Activated T-cell treated with anti-CD3 and anti-CD28 coated beads, Interleukin-2, amount 50 U/mL, for 72 hours (primary cell): ENCODE results near the gene TSPYL4. TPM values are rescaled to one million over a fixed set of nuclear protein-coding genes. Genes with fewer than 3 reads are reported as not detected.

Source experiments
- ATAC-seq, 2 donors: fragments of 150-1000 bp; cut with Tn5 transposase; replicated peaks in 1 of 2; 2 replicates each; pipeline ENCODE4 v1.10.0; 2021; ENCODE audit warnings: moderate library complexity in 2 of 2, mild to moderate bottlenecking in 1 of 2
- DNase-seq, 2 donors: peaks; one replicate each; pipeline ENCODE4 v3.0.0; 2021 to 2022; ENCODE audit warnings: mixed read lengths in 1 of 2
- H3K27ac Mint-ChIP-seq: one replicate; pipeline ENCODE4 v1.8.0; 2022; ENCODE audit warnings: mild to moderate bottlenecking, moderate library complexity, mixed read lengths
- H3K27me3 Mint-ChIP-seq: one replicate; pipeline ENCODE4 v1.8.0; 2022; ENCODE audit warnings: low read depth, mixed read lengths
- H3K36me3 Mint-ChIP-seq, 2 donors: one replicate each; pipeline ENCODE4 v1.8.0; 2022; ENCODE audit warnings: mixed read lengths in 2 of 2, mild to moderate bottlenecking in 1 of 2; ENCODE audit not compliant: insufficient read depth in 2 of 2
- H3K4me1 Mint-ChIP-seq: one replicate; pipeline ENCODE4 v1.8.0; 2022; ENCODE audit warnings: low read depth, mixed read lengths
- H3K4me3 Mint-ChIP-seq, 2 donors: one replicate each; pipeline ENCODE4 v1.8.0; 2022; ENCODE audit warnings: mild to moderate bottlenecking in 2 of 2, mixed read lengths in 2 of 2, moderate library complexity in 2 of 2
- H3K9me3 Mint-ChIP-seq, 2 donors: one replicate each; pipeline ENCODE4 v1.8.0; 2022; ENCODE audit warnings: mixed read lengths in 2 of 2
- total RNA-seq, 2 donors: library from RNA; stranded (reverse); gene quantifications; one replicate each; pipeline ENCODE4 v1.2.3, GENCODE V29; 2022

The TSPYL4 gene
- total RNA-seq, 2 donors from 2014 or later: 12.5 to 12.6 TPM

DNA sequence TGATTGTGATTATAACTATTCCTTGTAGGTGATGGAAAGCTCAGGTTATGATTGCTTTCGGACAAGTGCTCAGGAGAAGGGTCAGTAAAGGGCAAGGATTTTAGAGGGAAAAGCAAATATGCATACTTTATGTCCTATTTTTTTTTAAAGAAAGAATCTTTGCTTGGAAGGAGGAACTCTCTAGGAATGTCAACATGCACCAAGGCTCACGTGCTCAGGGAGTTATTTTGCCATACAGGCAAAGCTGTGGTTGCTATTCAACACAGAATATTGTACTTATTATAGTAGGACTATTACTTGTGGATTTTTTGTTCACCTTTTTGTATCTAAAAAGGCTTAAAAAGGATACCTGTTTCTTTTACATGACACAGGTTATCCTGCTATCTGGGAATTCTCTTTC is 28.8 kb upstream of the TSPYL4 start:
- no peak overlapping the region for H3K4me3 Mint-ChIP-seq

DNA sequence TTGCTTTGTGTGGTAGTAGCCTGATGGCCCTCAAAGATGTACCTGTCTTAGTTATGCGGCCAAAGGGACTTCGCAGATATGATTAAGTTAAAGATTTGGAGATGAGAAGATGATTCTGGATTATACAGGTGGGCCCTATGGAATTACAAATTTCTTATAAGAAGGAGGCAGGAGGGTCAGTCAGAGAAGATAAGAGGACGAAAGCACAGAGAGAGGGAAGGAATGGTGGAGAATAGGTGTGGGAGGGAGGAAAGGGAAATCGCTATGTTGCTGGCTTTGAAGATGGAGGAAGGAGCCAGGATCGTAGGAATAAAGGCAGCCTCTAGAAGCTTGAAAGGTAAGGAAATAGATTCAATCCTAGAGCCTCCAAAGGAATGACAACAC is 27.1 kb upstream of the TSPYL4 start:
- Mint-ChIP-seq H3K36me3 (peaks cover 16 to 17% of the 10 kb centered on the region in 2 donors), H3K4me3 (peak overlapping the region; percentile 88 to 98), H3K4me1 (peaks cover 38% of the 10 kb centered on the region), H3K27me3 (no peaks in the 10 kb centered on the region), H3K27ac (peak overlapping the region; percentile 99), H3K9me3 (no peaks in the 10 kb centered on the region)
- DNase-seq: no peak
- no peak for ATAC-seq

More for the DNA sequence above, 28.8 kb upstream of the TSPYL4 start:
- ATAC-seq (no peak), DNase-seq (no peak)
- no peaks in the 10 kb centered on the region for H3K27me3 Mint-ChIP-seq
- H3K4me1 Mint-ChIP-seq: peaks cover 20% of the 10 kb centered on the region
- peaks cover 11% of the 10 kb centered on the region in 2 donors for H3K36me3 Mint-ChIP-seq
- no peak overlapping the region for H3K27ac Mint-ChIP-seq
- H3K9me3 Mint-ChIP-seq: no peaks in the 10 kb centered on the region

DNA sequence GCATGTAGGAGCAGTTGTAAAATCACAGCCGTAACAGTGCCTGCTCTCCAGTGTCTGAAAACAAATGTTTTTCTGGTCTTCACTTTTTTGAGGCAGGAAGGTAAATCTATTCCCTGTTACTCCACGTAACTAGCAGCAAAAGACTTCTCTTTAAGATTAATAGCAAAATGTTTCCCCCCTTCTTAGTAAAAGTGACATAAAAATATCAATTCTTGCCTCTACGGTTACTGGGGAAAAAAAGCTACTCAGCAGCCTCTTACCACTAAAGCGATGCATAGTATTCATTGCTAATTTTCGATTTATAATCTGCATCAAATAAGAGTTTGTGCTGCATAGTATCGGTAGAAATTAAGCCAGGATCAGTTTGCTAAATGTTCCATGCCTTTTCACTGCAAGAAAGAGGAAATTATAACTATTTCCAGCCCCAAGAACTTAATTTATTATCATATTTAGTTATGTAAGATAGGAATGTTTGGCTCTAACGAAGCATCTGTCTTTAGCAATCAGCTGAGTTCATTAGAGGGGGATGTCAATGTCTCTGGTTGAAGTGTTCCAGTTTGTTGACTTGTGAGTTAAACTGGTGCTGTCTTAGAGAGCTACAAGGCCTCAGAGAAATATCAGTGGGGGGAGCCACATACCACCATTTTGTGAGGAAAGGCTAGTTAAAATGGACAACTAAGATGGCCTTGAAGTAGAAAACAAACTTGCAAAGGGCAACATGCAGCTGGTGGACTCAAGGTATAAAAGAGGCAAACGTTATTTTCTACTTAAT is 26.5 kb upstream of the TSPYL4 start:
- Mint-ChIP-seq H3K4me1 (peaks cover 44% of the 10 kb centered on the region), H3K36me3 (peaks cover 16 to 17% of the 10 kb centered on the region in 2 donors), H3K27ac (peak overlapping the region; percentile 99), H3K27me3 (no peaks in the 10 kb centered on the region), H3K9me3 (no peaks in the 10 kb centered on the region), H3K4me3 (peak overlapping the region; percentile 88 to 98)
- DNase-seq (no peak), ATAC-seq (no peak)

DNA sequence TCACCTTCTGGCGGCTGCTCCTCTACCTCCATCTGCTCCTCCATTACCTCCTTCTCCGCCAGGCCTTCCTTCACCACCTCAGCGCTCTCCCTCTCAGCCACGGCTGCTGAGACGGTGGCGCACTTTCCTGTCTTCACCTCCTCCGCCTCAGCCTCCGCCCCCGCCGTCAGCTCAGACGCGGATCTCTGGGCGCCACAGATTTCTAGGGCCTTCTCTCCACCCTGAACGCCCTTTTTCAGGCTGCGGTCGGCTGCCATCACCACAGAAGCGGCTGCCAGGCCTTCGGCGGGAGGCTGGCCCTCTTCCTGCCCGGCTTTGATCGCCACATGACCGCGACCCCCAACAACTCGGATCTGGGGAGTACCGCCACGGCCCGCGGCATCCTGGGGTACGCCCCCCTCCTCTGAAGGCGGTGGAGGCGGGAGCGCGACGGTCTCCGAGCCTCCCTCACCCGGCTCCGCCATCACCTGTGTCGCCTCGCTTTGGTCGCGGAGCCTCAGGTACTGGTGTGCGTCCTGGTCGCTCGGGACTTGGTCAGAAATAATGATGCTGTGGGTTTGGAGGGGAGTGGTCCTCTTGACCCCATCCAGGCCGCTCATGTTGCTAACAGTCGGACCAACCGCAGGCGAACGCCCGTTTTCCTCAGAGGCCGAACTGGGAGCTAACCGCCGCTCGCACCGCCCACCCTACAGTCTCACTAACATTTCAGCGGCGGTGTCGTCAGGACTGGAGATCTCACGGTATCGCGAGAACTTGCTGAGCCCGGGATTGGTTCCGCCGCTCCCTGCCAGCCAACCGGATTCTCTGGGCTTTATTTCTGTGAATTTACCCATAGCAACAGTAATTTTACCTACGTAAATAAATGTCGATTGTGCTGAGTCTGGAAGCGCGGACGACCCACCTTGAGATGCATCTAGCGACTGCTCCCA is 25.6 kb upstream of the TSPYL4 start, which contains the start of gene TSPYL1:
Gene TSPYL1 (minus strand): TSS at position 699 of the 929 bp plus-strand sequence. CDS start 100 bp downstream, at position 599.
- Mint-ChIP-seq H3K9me3 (no peaks in the 10 kb centered on the region), H3K27me3 (no peaks in the 10 kb centered on the region), H3K36me3 (peaks cover 16 to 21% of the 10 kb centered on the region in 2 donors), H3K4me1 (peaks cover 52% of the 10 kb centered on the region), H3K4me3 (peak within 1 kb of the TSS; percentile 88 to 98), H3K27ac (peak within 1 kb of the TSS; percentile 99)
- peak; percentile 94 to 95 for ATAC-seq
- DNase-seq: peak; percentile 93

DNA sequence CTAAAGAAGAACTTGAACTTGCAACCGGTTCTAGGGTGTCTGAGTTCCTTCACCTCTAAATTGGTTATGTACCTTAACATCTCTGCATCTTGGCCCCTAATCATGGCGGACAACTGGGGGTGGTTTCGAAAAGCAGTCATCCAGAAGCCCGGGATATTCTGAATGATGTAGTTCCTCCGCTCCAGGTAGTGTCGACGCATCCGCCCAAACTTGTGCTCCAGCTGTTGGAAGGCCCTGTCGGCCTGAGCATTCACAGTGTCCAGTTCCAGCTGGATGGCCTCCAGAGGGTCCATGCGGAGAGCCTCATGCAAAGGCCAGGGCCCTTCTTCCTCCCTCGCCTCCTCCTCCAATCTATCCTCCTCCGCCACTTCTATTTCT is 25.0 kb upstream of the TSPYL4 start:
- ATAC-seq (peak; percentile 1 to 3), DNase-seq (peak in 1 of 2 donors; percentile 19)
- Mint-ChIP-seq H3K4me1 (peaks cover 58% of the 10 kb centered on the region), H3K27ac (peak overlapping the region; percentile 99), H3K36me3 (peaks cover 16 to 21% of the 10 kb centered on the region in 2 donors), H3K27me3 (no peaks in the 10 kb centered on the region), H3K4me3 (peak overlapping the region; percentile 88 to 98), H3K9me3 (no peaks in the 10 kb centered on the region)

DNA sequence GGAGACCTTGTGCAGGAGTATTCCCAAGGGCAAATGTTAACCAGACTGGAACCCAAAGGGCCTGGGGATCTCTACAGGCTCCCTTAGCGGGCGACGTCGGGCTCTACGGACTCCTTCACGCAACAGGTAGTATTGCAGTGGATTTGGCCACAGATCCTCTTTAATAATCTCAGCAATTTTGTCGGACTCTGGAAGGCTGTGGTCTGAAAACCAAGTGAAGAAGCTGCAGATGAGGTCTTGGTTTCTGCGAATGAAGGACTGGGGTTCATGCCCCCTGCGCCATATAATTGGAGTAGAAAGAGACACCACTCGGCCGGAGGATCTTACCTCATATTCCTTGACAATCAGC is 24.6 kb upstream of the TSPYL4 start:
- peak overlapping the region; percentile 99 for H3K27ac Mint-ChIP-seq
- ATAC-seq (no peak), DNase-seq (no peak)
- peak overlapping the region; percentile 88 to 98 for H3K4me3 Mint-ChIP-seq
- peaks cover 16 to 21% of the 10 kb centered on the region in 2 donors for H3K36me3 Mint-ChIP-seq
- peaks cover 61% of the 10 kb centered on the region for H3K4me1 Mint-ChIP-seq
- H3K27me3 Mint-ChIP-seq: no peaks in the 10 kb centered on the region
- H3K9me3 Mint-ChIP-seq: no peaks in the 10 kb centered on the region

DNA sequence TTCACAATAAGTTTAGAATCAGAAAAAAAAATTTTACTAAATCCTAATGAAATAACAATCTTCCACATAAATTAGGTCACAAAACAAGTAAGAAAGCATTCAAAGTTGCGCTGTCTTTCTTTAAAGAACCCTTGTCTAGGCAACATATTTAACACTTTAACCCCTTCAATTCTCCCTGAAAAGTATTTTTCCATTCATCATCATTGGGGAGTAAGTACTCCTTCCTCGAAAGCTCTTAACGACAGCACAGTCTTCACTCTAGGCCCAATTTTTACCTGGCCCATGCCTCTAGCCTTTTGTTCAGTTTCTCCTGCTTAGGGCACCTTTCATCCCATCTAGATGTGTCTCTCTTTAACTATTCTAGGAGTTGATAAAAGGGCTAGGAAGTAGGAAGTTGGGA is 23.2 kb upstream of the TSPYL4 start:
- no peak for DNase-seq
- H3K27me3 Mint-ChIP-seq: no peaks in the 10 kb centered on the region
- no peak for ATAC-seq
- H3K9me3 Mint-ChIP-seq: no peaks in the 10 kb centered on the region
- H3K4me1 Mint-ChIP-seq: peaks cover 73% of the 10 kb centered on the region
- H3K4me3 Mint-ChIP-seq: peak overlapping the region; percentile 88 to 98
- peak overlapping the region; percentile 99 for H3K27ac Mint-ChIP-seq
- peaks cover 16 to 21% of the 10 kb centered on the region in 2 donors for H3K36me3 Mint-ChIP-seq

DNA sequence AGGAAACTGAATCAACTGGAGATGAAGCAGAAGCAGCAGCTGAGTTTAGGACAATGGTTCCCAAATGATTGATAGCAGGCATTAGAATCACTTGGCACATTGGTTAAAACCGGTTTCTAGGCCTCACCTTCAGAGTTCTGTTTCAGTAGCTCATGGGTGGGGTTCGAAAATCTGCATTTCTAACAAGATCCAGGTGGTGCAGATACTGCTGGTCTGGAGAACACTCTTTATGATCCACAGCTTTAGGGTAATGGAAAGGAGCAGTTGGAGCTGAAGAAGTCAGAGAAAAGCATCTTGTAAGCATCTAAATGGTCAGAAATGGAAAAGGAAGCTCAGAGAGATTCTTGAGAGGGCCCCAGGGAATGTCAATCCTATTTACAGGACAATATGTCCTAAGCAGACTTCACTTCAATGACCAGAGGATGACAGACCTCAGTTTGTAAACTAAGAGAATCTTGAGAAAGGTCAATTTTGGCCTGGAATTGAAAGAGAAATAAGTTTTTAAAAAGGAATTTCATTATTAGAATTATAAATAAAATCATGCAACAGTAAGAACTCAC is 17.4 kb upstream of the TSPYL4 start:
- Mint-ChIP-seq H3K27ac (peak overlapping the region; percentile 73), H3K4me1 (peaks cover 58% of the 10 kb centered on the region), H3K9me3 (no peaks in the 10 kb centered on the region), H3K4me3 (no peak overlapping the region), H3K27me3 (no peaks in the 10 kb centered on the region), H3K36me3 (peaks cover 3 to 5% of the 10 kb centered on the region in 2 donors)
- no peak for DNase-seq
- no peak for ATAC-seq

DNA sequence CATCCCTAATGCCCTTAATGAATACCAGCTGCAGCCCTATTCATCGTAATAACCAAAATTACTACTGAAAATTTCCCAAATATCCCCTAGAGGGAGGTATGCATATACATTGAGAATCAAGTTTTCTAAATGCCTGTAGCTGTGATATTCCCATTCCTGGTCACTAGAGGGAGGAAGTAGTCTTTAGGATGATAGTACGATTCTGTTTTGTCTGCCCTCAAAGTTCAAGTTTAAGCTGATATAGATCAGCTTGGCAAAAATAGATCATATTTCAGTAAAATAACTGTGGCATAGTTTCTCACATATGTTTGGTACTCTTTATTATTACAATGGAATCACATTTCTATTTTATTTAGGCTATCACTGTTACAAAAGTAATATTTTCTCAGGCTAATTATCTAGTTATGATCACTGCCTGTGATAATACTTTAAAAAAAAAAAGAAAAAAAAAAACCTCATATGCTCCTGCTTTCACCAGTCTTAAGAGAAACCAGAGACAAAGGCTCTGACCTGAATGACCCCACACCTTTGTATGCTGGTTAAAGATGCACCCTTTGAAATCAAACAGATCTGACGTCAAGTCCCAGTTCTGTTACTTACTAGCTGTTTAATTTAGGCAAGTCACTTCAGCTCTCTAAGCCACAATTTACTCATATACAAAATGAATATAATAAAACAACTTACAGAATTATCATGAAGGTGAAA is 14.9 kb upstream of the TSPYL4 start:
- Mint-ChIP-seq H3K36me3 (peaks cover 10 to 11% of the 10 kb centered on the region in 2 donors), H3K27me3 (no peaks in the 10 kb centered on the region), H3K4me1 (peaks cover 47% of the 10 kb centered on the region), H3K9me3 (peaks cover 0 to 3% of the 10 kb centered on the region in 2 donors), H3K27ac (peak overlapping the region; percentile 77), H3K4me3 (peak overlapping the region in 1 of 2 donors; percentile 11)
- ATAC-seq (peak; percentile 50 to 52), DNase-seq (no peak)

DNA sequence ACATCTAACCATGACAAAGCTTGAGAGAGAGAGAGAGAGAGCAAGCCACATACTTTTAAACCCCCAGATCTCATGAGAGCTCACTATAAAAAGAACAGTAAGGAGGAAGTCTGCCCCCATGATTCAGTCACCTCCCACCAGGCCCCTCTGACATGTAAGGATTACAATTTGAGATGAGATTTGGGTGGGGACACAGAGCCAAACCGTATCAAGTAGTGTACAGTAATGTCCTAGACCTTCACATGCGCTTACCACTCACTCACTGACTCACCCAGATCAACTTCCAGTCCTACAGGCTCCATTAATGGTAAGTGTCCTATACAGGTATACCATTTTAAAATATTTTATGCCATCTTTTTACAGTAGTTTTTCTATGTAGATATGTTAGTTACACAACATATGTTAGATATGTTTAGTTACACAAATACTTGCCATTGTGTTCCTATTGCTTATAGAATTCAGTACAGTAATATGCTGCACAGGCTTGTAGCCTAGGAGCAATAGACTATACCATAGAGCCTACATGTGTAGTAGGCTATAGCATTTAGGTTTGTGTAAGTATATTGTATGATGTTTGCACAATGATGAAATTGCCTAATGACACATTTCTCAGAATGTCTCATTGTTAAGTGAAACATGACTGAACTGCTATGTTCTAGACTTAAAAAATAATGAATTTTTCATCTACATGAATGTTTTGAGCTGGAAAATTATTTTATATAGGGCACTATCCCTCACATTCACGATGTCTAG is 14.1 kb upstream of the TSPYL4 start:
- peaks cover 17 to 18% of the 10 kb centered on the region in 2 donors for H3K36me3 Mint-ChIP-seq
- DNase-seq (no peak), ATAC-seq (peak; percentile 33 to 48)
- H3K27ac Mint-ChIP-seq: peak overlapping the region; percentile 77
- H3K27me3 Mint-ChIP-seq: no peaks in the 10 kb centered on the region
- H3K9me3 Mint-ChIP-seq: peaks cover 0 to 9% of the 10 kb centered on the region in 2 donors
- H3K4me1 Mint-ChIP-seq: peaks cover 40% of the 10 kb centered on the region
- H3K4me3 Mint-ChIP-seq: peak overlapping the region in 1 of 2 donors; percentile 11

DNA sequence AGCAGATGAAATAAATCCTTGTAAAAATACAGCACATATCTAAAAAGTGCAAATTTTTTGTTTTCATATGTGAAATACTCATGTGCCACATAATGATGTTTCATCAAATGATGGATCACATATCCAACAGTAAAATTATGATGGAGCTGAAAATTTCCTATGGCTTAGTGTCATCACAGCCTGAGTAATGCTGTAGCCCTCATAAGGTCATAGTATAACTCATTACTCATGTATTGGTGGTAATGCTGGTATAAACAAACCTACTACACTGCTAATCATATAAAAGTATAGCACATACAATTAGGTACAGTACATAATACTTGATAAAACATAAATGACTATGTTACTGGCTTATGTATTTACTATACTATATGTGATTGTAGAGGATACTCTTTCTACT is 12.9 kb upstream of the TSPYL4 start:
- H3K27ac Mint-ChIP-seq: no peak overlapping the region
- DNase-seq: no peak
- no peak overlapping the region for H3K4me3 Mint-ChIP-seq
- H3K9me3 Mint-ChIP-seq: peaks cover 0 to 9% of the 10 kb centered on the region in 2 donors
- ATAC-seq: peak; percentile 39 to 58
- H3K4me1 Mint-ChIP-seq: peaks cover 32% of the 10 kb centered on the region
- H3K27me3 Mint-ChIP-seq: no peaks in the 10 kb centered on the region
- H3K36me3 Mint-ChIP-seq: peaks cover 20 to 22% of the 10 kb centered on the region in 2 donors
